Measurements from ENCODE around the gene IGF2BP2.

The IGF2BP2 gene

GRCh38 chr3:185797108-185797881, 27.5 kb downstream of the IGF2BP2 start:
- Histone ChIP-seq H3K27me3 (replicated peaks; ENCODE audit: insufficient read depth, low read length) (no peaks in the 10 kb centered on the region), H4K20me1 (ENCODE audit: insufficient read depth, low read length) (no peaks in the 10 kb centered on the region), H3K27ac (ENCODE audit: low read length) (no peak overlapping the region), H2AFZ (ENCODE audit: low read length) (no peak overlapping the region), H3K4me2 (ENCODE audit: low read depth, low read length) (no peak overlapping the region), H3K79me2 (ENCODE audit: low read length) (peaks cover 17% of the 10 kb centered on the region), H3K9me3 (replicated peaks; ENCODE audit: insufficient read depth, low read length) (no peaks in the 10 kb centered on the region), H3K36me3 (replicated peaks; ENCODE audit: insufficient read depth, low read length) (no peaks in the 10 kb centered on the region), H3K9ac (ENCODE audit: low read length) (no peak overlapping the region), H3K4me3 (ENCODE audit: low read length) (no peak overlapping the region), H3K4me1 (ENCODE audit: low read length) (peaks cover 7% of the 10 kb centered on the region), H3F3A (ENCODE audit: insufficient read depth, low read length) (peaks cover 4% of the 10 kb centered on the region; the same call in 1 of the 2 replicates), H3K9me2 (replicated peaks; ENCODE audit: insufficient read depth, low read length) (no peaks in the 10 kb centered on the region)
- TF ChIP-seq, protein P1, sequence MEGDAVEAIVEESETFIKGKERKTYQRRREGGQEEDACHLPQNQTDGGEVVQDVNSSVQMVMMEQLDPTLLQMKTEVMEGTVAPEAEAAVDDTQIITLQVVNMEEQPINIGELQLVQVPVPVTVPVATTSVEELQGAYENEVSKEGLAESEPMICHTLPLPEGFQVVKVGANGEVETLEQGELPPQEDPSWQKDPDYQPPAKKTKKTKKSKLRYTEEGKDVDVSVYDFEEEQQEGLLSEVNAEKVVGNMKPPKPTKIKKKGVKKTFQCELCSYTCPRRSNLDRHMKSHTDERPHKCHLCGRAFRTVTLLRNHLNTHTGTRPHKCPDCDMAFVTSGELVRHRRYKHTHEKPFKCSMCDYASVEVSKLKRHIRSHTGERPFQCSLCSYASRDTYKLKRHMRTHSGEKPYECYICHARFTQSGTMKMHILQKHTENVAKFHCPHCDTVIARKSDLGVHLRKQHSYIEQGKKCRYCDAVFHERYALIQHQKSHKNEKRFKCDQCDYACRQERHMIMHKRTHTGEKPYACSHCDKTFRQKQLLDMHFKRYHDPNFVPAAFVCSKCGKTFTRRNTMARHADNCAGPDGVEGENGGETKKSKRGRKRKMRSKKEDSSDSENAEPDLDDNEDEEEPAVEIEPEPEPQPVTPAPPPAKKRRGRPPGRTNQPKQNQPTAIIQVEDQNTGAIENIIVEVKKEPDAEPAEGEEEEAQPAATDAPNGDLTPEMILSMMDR (IDR thresholded peaks at IDR 0.05; ENCODE audit: low read length): no peak
- TF ChIP-seq EZH2 (optimal IDR thresholded peaks at IDR 0.05; ENCODE audit: low read depth, low read length) (no peak), EZH2phosphoT487 (IDR thresholded peaks at IDR 0.05; ENCODE audit: low read length) (no peak)
- no peak for DNase-seq

DNA sequence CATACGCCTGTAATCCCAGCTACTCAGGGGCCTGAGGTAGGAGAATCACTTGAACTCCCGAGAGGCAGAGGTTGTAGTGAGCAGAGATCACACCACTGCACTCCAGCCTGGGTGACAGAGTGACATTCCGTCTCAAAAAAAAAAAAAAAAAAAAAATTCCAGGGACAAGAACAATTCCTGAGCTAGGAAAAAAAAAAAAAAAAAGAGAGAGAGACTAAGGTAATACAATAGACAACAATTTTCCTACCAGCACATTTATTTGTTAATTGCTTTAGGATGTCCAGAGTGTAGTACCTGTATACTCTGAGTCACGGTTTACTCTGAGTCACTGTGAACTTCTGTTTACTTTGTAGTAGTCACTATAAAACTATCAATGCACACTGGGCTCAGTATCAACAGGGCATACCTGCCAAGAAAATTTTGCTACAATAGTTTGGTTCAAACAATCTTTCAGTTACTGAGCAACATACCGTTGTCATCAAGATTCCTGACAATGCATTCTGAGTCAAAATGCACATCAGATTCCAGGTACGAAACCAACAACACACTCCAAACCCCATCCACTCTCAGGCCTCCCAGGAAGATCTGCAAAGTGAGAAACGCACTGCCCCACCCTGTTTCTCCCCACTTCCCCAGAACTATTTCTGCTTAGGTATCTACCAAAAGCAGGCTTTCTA, 28.3 kb downstream of the IGF2BP2 start:
- Histone ChIP-seq H3K79me2 (ENCODE audit: low read length) (peaks cover 20% of the 10 kb centered on the region), H3K36me3 (replicated peaks; ENCODE audit: insufficient read depth, low read length) (no peaks in the 10 kb centered on the region), H2AFZ (ENCODE audit: low read length) (no peak overlapping the region), H3K4me2 (ENCODE audit: low read depth, low read length) (no peak overlapping the region), H3K9me2 (replicated peaks; ENCODE audit: insufficient read depth, low read length) (no peaks in the 10 kb centered on the region), H3K9ac (ENCODE audit: low read length) (no peak overlapping the region), H3K4me1 (ENCODE audit: low read length) (peaks cover 7% of the 10 kb centered on the region), H3K4me3 (ENCODE audit: low read length) (no peak overlapping the region), H3F3A (ENCODE audit: insufficient read depth, low read length) (peaks cover 4% of the 10 kb centered on the region; the same call in 1 of the 2 replicates), H3K27me3 (replicated peaks; ENCODE audit: insufficient read depth, low read length) (no peaks in the 10 kb centered on the region), H4K20me1 (ENCODE audit: insufficient read depth, low read length) (no peaks in the 10 kb centered on the region), H3K9me3 (replicated peaks; ENCODE audit: insufficient read depth, low read length) (no peaks in the 10 kb centered on the region), H3K27ac (ENCODE audit: low read length) (no peak overlapping the region)
- TF ChIP-seq EZH2 (optimal IDR thresholded peaks at IDR 0.05; ENCODE audit: low read depth, low read length): no peak
- TF ChIP-seq EZH2phosphoT487 (IDR thresholded peaks at IDR 0.05; ENCODE audit: low read length): no peak
- TF ChIP-seq, protein P1 (IDR thresholded peaks at IDR 0.05; ENCODE audit: low read length): no peak
- DNase-seq: no peak

GRCh38 chr3:185793381-185793780, 31.5 kb downstream of the IGF2BP2 start:
- Histone ChIP-seq H3K36me3 (replicated peaks; ENCODE audit: insufficient read depth, low read length) (no peaks in the 10 kb centered on the region), H3K79me2 (ENCODE audit: low read length) (peaks cover 29% of the 10 kb centered on the region), H3K27ac (ENCODE audit: low read length) (no peak overlapping the region), H3K9me2 (replicated peaks; ENCODE audit: insufficient read depth, low read length) (no peaks in the 10 kb centered on the region), H3K9ac (ENCODE audit: low read length) (no peak overlapping the region), H3K4me2 (ENCODE audit: low read depth, low read length) (no peak overlapping the region), H4K20me1 (ENCODE audit: insufficient read depth, low read length) (no peaks in the 10 kb centered on the region), H3F3A (ENCODE audit: insufficient read depth, low read length) (peaks cover 4% of the 10 kb centered on the region; the same call in 1 of the 2 replicates), H2AFZ (ENCODE audit: low read length) (no peak overlapping the region), H3K9me3 (replicated peaks; ENCODE audit: insufficient read depth, low read length) (no peaks in the 10 kb centered on the region), H3K4me3 (ENCODE audit: low read length) (no peak overlapping the region), H3K27me3 (replicated peaks; ENCODE audit: insufficient read depth, low read length) (no peaks in the 10 kb centered on the region), H3K4me1 (ENCODE audit: low read length) (peaks cover 7% of the 10 kb centered on the region)
- TF ChIP-seq, protein P1 (IDR thresholded peaks at IDR 0.05; ENCODE audit: low read length): no peak
- TF ChIP-seq EZH2phosphoT487 (IDR thresholded peaks at IDR 0.05; ENCODE audit: low read length) (no peak), EZH2 (optimal IDR thresholded peaks at IDR 0.05; ENCODE audit: low read depth, low read length) (no peak)
- no peak for DNase-seq

Data from MM.1S (cell line).